Activated T-helper 1 cell treated with anti-CD3 and anti-CD28 coated beads, Interleukin-12 subunit alpha, Interleukin-12 subunit beta, Interleukin-2, Interleukin-4 antibody, amounts not matched to agents 30 ng/mL and 10 ng/mL and 1 ng/mL, durations not matched to agents 14 hours and 24 hours and 36 hours (primary cell): ENCODE data around the gene CUX1. TPM values are rescaled to one million over a fixed set of nuclear protein-coding genes. Genes with fewer than 3 reads are reported as not detected.

Experiments
- DNase-seq: peaks from one replicate; pipeline ENCODE4 v3.0.0; 2021; ENCODE audit warnings: low spot score
- H3K27ac Mint-ChIP-seq: one replicate; pipeline ENCODE4 v1.8.0; 2021; ENCODE audit warnings: mild to moderate bottlenecking, mixed read lengths
- H3K27me3 Mint-ChIP-seq: one replicate; pipeline ENCODE4 v1.8.0; 2022; ENCODE audit warnings: mild to moderate bottlenecking, moderate library complexity, mixed read lengths; ENCODE audit not compliant: insufficient read depth
- H3K36me3 Mint-ChIP-seq: one replicate; pipeline ENCODE4 v1.8.0; 2021; ENCODE audit warnings: low read depth, mixed read lengths
- H3K4me1 Mint-ChIP-seq: one replicate; pipeline ENCODE4 v1.8.0; 2021; ENCODE audit warnings: low read depth, mixed read lengths
- H3K4me3 Mint-ChIP-seq: one replicate; pipeline ENCODE4 v1.8.0; 2021; ENCODE audit warnings: mild to moderate bottlenecking, moderate library complexity, mixed read lengths
- H3K9me3 Mint-ChIP-seq: one replicate; pipeline ENCODE4 v1.8.0; 2021; ENCODE audit warnings: mixed read lengths
- intact Hi-C: fragments of 100-400 bp; cut with micrococcal nuclease; formaldehyde crosslinking; loops from one replicate; pipeline ENCODE4 v1.15.1; 2024
- total RNA-seq: library from RNA; stranded (reverse); gene quantifications from 2 replicates; pipeline ENCODE4 v1.2.3, GENCODE V29; 2022

The CUX1 gene
- total RNA-seq, 1 donor from 2014 or later = 26.9 TPM

DNA sequence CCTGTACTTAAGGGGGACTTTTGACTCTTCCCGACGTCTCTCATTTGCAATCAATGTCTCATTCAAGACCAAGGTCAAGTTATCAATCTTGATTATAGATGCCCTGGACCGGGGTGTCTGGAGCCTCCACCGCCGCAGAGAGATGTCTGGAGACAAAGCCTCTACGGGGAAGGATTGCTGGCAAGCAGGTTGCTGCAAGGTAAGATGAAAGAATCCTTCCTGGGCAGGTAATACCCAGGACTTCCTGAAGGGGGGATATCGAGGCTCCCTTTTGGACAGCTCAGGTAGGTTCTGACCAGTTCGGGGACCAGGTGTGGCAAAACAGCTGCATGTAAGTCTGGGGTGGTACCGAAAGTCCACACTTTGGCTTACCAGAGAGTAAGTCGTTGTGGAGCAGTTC is 12.5 kb upstream of the CUX1 start:
- H3K27me3 Mint-ChIP-seq = peaks cover 24% of the 10 kb centered on the region
- intact Hi-C loops = no loop called here
- H3K4me1 Mint-ChIP-seq = peaks cover 11% of the 10 kb centered on the region
- H3K36me3 Mint-ChIP-seq = no peaks in the 10 kb centered on the region
- no peak for DNase-seq
- H3K27ac Mint-ChIP-seq = no peak overlapping the region
- no peak overlapping the region for H3K4me3 Mint-ChIP-seq
- H3K9me3 Mint-ChIP-seq = no peaks in the 10 kb centered on the region

- Mint-ChIP-seq H3K36me3 (peaks cover under 1% of the 10 kb centered on the region), H3K27ac (no peak overlapping the region), H3K4me1 (peaks cover 6% of the 10 kb centered on the region), H3K4me3 (no peak overlapping the region), H3K9me3 (no peaks in the 10 kb centered on the region), H3K27me3 (peaks cover 14% of the 10 kb centered on the region)
- no peak for DNase-seq
- intact Hi-C loops = no loop called here
Measured at GRCh38 chr7:101812595-101812994, 4.8 kb upstream of the CUX1 start.

DNA sequence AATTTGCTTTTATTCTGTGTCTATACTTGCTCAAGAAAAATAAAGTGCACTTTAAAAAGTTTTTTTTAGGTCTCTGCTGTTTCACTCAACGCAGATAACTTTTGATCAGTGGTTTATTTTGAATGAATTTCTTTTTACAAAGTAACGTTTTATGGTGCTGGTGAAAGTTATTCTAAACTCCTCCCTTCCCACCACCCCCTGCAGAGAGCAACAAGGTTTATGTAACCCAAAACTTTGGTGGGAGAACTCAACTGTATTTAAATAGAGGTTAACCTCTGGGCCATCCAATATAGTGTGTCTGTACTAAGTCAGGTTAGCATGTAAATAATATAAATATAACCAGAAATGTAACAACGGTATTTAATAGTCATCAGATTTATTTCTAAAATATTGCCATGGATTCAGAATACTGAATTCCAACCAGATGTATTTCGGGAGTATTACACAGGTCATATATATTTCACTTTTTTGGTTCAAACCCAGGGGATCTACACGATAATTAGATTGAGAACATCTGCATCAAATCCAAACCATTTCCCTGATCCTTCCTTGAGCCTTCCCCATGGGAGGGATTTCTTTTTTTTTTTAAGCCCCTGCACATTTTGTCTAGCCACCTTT is 3.9 kb upstream of the CUX1 start:
- peak overlapping the region; percentile 64 for H3K4me3 Mint-ChIP-seq
- no peaks in the 10 kb centered on the region for H3K9me3 Mint-ChIP-seq
- peaks cover 23% of the 10 kb centered on the region for H3K27me3 Mint-ChIP-seq
- intact Hi-C loops = loop anchor here (1.0 to 2.0 kb wide), 4 partner anchors 43 to 423 kb away; no protein-coding TSS in a partner anchor
- H3K27ac Mint-ChIP-seq = no peak overlapping the region
- peaks cover 8% of the 10 kb centered on the region for H3K4me1 Mint-ChIP-seq
- DNase-seq = no peak
- peaks cover 2% of the 10 kb centered on the region for H3K36me3 Mint-ChIP-seq

DNA sequence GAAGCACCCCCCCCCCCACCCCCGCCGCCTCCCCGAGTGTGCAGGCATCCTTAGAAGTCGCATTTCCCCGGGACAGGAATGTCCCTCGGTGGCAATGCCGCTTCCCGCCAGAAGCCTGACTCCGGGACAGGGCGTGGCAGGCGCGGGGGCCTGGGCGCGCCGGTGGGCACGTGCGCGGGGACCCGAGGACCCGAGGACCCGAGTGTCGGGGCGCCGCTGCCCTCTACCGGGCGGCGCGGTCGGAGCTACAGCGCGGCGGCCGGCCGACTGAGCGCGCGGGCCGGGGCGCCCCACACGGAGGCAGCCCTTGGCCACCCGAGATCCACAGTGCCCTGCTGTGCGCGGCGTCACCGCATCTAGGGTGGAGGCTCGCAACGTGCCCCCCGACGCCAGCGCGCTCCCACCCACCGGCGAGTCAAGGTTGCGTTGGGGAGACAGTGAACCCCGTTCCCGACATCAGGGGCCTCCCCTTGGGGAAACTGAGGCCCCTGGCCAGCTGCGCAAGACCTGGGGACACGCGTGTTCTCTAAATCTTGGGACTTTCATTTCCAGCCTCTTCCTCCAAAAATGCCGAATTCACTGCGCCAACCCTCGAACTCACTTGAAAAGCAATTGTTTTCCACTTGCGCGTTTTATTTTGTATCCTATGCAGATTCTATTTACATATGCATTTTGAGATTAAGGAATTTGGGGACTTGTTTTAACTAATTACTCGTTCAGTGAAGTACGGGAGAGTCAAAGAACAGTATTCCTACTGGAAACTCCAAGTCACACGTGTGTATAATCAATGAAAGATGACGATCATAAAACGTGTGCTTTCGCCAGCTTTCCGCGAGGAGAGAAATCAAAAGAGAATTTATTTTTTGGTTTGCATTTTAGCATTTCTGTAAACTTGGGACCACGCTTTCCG is 3.1 kb upstream of the CUX1 start:
- Mint-ChIP-seq H3K27ac (peak overlapping the region; percentile 69), H3K9me3 (no peaks in the 10 kb centered on the region), H3K36me3 (peaks cover 4% of the 10 kb centered on the region), H3K4me1 (peaks cover 11% of the 10 kb centered on the region), H3K27me3 (peaks cover 29% of the 10 kb centered on the region), H3K4me3 (peak overlapping the region; percentile 85)
- DNase-seq = peak; percentile 39
- intact Hi-C loops = loop anchor here (1.0 to 2.0 kb wide), 4 partner anchors 42 to 422 kb away; no protein-coding TSS in a partner anchor

GRCh38 chr7:101814991-101815825 is 2.2 kb upstream of the CUX1 start:
- Mint-ChIP-seq H3K9me3 (no peaks in the 10 kb centered on the region), H3K27ac (peak overlapping the region; percentile 69), H3K36me3 (peaks cover 4% of the 10 kb centered on the region), H3K4me3 (peak overlapping the region; percentile 85), H3K27me3 (peaks cover 36% of the 10 kb centered on the region), H3K4me1 (peaks cover 17% of the 10 kb centered on the region)
- peak; percentile 16 for DNase-seq
- intact Hi-C loops = loop anchor here (1.0 to 5.0 kb wide), 6 partner anchors 41 to 422 kb away; no protein-coding TSS in a partner anchor

DNA sequence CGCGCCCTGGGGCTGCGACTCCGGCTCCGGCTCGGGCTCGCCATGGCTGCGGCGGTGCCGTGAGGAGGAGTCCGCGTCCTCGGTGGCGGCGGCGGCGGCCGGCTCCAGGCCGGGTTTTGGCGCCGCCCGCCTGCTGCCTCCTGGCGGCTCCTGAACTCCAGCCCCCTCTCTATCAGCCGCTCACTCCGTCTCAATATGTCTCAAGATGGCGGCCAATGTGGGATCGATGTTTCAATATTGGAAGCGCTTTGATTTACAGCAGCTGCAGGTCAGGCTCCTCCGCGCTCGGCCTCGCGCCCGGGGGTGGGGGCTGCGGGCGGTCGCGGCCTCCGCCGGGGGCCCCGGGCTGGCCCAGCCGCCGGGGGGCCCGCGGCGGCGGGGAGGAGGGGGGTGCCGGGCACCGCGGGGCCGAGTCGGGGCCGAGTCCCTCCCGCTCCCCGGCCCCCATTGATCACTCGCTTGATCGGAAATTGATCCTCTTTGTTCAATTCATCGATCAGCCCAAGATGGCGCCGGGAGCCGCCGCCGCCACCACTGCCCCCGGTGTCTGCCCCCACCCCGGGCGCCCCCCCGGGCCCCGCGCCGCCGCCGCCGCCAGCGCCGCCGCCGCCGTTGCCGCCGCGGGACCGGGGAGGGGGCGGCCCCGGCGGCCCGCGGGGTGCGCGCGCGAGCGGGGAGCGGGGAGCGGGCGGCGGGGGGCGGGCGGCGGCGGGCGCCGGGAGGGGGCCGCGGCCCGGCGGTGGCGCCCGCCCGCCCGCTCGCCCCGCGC is 1.4 kb upstream of the CUX1 start:
- H3K27ac Mint-ChIP-seq = peak overlapping the region; percentile 73
- peaks cover 36% of the 10 kb centered on the region for H3K27me3 Mint-ChIP-seq
- H3K4me1 Mint-ChIP-seq = peaks cover 17% of the 10 kb centered on the region
- no peaks in the 10 kb centered on the region for H3K9me3 Mint-ChIP-seq
- peak; percentile 64 for DNase-seq
- peak overlapping the region; percentile 81 for H3K4me3 Mint-ChIP-seq
- intact Hi-C loops = loop anchor here (1.0 to 5.0 kb wide), 4 partner anchors 61 to 421 kb away; no protein-coding TSS in a partner anchor
- H3K36me3 Mint-ChIP-seq = peaks cover 4% of the 10 kb centered on the region

- no peaks in the 10 kb centered on the region for H3K9me3 Mint-ChIP-seq
- peaks cover 4% of the 10 kb centered on the region for H3K36me3 Mint-ChIP-seq
- H3K27ac Mint-ChIP-seq = no peak overlapping the region
- H3K4me3 Mint-ChIP-seq = no peak overlapping the region
- H3K27me3 Mint-ChIP-seq = peaks cover 34% of the 10 kb centered on the region
- intact Hi-C loops = loop anchor here (5.0 kb wide), 1 partner anchor 215 kb away; no protein-coding TSS in a partner anchor
- no peak for DNase-seq
- peaks cover 17% of the 10 kb centered on the region for H3K4me1 Mint-ChIP-seq
Measured at GRCh38 chr7:101816595-101817470, 593 bp upstream of the CUX1 start.

- Mint-ChIP-seq H3K9me3 (no peaks in the 10 kb centered on the region), H3K27ac (no peak overlapping the region), H3K4me3 (peak overlapping the region; percentile 77), H3K4me1 (peaks cover 17% of the 10 kb centered on the region), H3K36me3 (peaks cover 4% of the 10 kb centered on the region), H3K27me3 (peaks cover 26% of the 10 kb centered on the region)
- no peak for DNase-seq
- intact Hi-C loops = loop anchor here (5.0 kb wide), 1 partner anchor 216 kb away; no protein-coding TSS in a partner anchor
Measured at GRCh38 chr7:101818287-101819071, 1.1 kb downstream of the CUX1 start.

DNA sequence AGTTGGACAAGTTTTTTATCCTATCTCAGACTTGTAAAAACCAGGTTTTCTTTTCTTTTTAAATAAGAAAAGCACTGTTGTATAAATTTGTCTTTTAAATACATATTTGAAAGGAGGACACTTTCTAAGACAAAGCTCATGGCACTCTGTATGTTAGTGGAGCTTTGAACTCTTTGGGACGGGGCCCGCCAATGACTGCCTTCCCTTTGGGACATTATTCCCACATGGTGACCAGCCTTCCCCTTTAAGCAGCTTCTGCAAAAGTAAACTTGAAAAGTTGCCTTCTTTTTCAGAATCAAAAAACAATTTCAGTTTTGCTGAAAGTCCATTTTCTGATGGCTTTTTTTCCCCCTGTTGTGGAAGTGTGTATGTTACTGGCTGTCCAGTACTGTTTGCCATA is 1.8 kb downstream of the CUX1 start:
- Mint-ChIP-seq H3K4me3 (no peak overlapping the region), H3K9me3 (no peaks in the 10 kb centered on the region), H3K27ac (no peak overlapping the region), H3K36me3 (peaks cover 4% of the 10 kb centered on the region), H3K27me3 (peaks cover 26% of the 10 kb centered on the region), H3K4me1 (peaks cover 17% of the 10 kb centered on the region)
- intact Hi-C loops = loop anchor here (5.0 kb wide), 1 partner anchor 217 kb away; no protein-coding TSS in a partner anchor
- DNase-seq = no peak

- Mint-ChIP-seq H3K27me3 (peaks cover 26% of the 10 kb centered on the region), H3K36me3 (peaks cover 4% of the 10 kb centered on the region), H3K4me1 (peaks cover 12% of the 10 kb centered on the region), H3K9me3 (no peaks in the 10 kb centered on the region), H3K4me3 (no peak overlapping the region), H3K27ac (no peak overlapping the region)
- no peak for DNase-seq
- intact Hi-C loops = loop anchor here (5.0 kb wide), 1 partner anchor 218 kb away; no protein-coding TSS in a partner anchor
Measured at GRCh38 chr7:101819913-101820522, 2.6 kb downstream of the CUX1 start.
